ENCODE data around the gene CDRT15. TPM values are rescaled to one million over a fixed set of nuclear protein-coding genes. Genes with fewer than 3 reads are reported as not detected.
"Not testable (repeated sequence)": the region's sequence is repeated elsewhere in the genome, so short reads cannot be mapped to it uniquely, and the experiment has no call there.

The CDRT15 gene
- total RNA-seq, 1 experiment from 2014 or later: not detected

DNA sequence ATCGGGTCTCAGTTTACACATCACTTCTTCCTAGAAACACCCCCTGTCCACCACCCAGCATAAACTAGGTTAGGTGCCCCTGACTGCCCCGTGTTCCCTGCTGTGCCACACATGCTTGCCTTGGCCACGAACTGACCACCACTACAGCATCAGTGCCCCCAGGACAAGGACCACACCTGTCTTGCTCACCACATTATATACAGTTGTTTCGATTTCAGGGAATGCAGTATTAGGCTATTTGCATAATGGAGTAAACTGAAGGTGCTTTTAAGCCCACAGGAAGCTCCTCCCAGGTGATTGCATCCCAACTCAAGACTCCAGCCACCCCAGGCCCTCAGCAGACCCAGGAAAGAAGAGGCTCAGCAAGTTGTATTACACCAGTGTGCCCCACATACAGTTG lies 50.2 kb downstream of the CDRT15 start:
- H3K4me3 ChIP-seq (ENCODE audit: low read depth, low read length, poor library complexity, severe bottlenecking); CTCF ChIA-PET; H3K27ac ChIP-seq (ENCODE audit: low read depth, low read length, poor library complexity, severe bottlenecking); H3K4me1 ChIP-seq (ENCODE audit: insufficient read depth, low read length, poor library complexity, severe bottlenecking); POLR2A ChIA-PET (ENCODE audit: low non-redundant PET); intact Hi-C loops (cut with micrococcal nuclease; ENCODE audit: unreplicated experiment); DNase-seq (ENCODE audit: low spot score); H3K27me3 ChIP-seq (replicated peaks; ENCODE audit: insufficient read depth, low read depth, low read length, poor library complexity); H3K36me3 ChIP-seq (ENCODE audit: insufficient read depth, low read length, poor library complexity, severe bottlenecking); H3K9me3 ChIP-seq (ENCODE audit: low read depth, low read length, poor library complexity, severe bottlenecking); BruUV-seq (replicated peaks): not testable (repeated sequence)

Other genes starting within 250 kb of the CDRT15 start
- 19.1 and 20.0 TPM in 2 replicates for gene COX10, start 167.4 kb downstream of the CDRT15 start, total RNA-seq (2021)
- not detected in 2 replicates for gene HS3ST3B1, start 64.2 kb upstream of the CDRT15 start, total RNA-seq (2021)

Measured in A673 (cell line).